ENCODE measurements around the gene XAF1.
"Not testable (repeated sequence)": the region's sequence is repeated elsewhere in the genome, so short reads cannot be mapped to it uniquely, and the experiment has no call there.

Gene XAF1

GRCh38 chr17:6796017-6796886 is 40.4 kb downstream of the XAF1 start:
- intact Hi-C loops (cut with DNase I) = no loop called here
- no peak for DNase-seq

- no peak for DNase-seq
- intact Hi-C loops (cut with DNase I) = no loop called here
Observed at GRCh38 chr17:6796887-6797490, 41.1 kb downstream of the XAF1 start.

- intact Hi-C loops (cut with DNase I) = no loop called here
- no peak for DNase-seq
Observed at GRCh38 chr17:6797718-6798351, 42.0 kb downstream of the XAF1 start.

- DNase-seq = no peak
- intact Hi-C loops (cut with DNase I) = no loop called here
Observed at GRCh38 chr17:6799738-6800137, 43.9 kb downstream of the XAF1 start.

- DNase-seq = peak in 1 of 42 donors; percentile 45
- intact Hi-C loops (cut with DNase I) = no loop called here
Observed at GRCh38 chr17:6800422-6801027, 44.7 kb downstream of the XAF1 start.

- intact Hi-C loops (cut with DNase I) = no loop called here
Observed at GRCh38 chr17:6811510-6811909, 55.7 kb downstream of the XAF1 start.

GRCh38 chr17:6812295-6812694 is 56.4 kb downstream of the XAF1 start:
- intact Hi-C loops (cut with DNase I) = no loop called here
- no peak for DNase-seq

More at GRCh38 chr17:6811510-6811909, 55.7 kb downstream of the XAF1 start:
- no peak for DNase-seq

GRCh38 chr17:6815775-6816174 is 59.9 kb downstream of the XAF1 start:
- no peak for DNase-seq
- intact Hi-C loops (cut with DNase I) = no loop called here

- intact Hi-C loops (cut with DNase I); DNase-seq: not testable (repeated sequence)
Observed at GRCh38 chr17:6816368-6816767, 60.5 kb downstream of the XAF1 start.

GRCh38 chr17:6818938-6819337 is 63.1 kb downstream of the XAF1 start:
- no peak for DNase-seq

GRCh38 chr17:6823011-6823442 is 67.2 kb downstream of the XAF1 start:
- no peak for DNase-seq
- intact Hi-C loops (cut with DNase I) = no loop called here

More at GRCh38 chr17:6818938-6819337, 63.1 kb downstream of the XAF1 start:
- intact Hi-C loops (cut with DNase I) = no loop called here
